Measurements from ENCODE around the gene USP5.

USP5 gene

DNA sequence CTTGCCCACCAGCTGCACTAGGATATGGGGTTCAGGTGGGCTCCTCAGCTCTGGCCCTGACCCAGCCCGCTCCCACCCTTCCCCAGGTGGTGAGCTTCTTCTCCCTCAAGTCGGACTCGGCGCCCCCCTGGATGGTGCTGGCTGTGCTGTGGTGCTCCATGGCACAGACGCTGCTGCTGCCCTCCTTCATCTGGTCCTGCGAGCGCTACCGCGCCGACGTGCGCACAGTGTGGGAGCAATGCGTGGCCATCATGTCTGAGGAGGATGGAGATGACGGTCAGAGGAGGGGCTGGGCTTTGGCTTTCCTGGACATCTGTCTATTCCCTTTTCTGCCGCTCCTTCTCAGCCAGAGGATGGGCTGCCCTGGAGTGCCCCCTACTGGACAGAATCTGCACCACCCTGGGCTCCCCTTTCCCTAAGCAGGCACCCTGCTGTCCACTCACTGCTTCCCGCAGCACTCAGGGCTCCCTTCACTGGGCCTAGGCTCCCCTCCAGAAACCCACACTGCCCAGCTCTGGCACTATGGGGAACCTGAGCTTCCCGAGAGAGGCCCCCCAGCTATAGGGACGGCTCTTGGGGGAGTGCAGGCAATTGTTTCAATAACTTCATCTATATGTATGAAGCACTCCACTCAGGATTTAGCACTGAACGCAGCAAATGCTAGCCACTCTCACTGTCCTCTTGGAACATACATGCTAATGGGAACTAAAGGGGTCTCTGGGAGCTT lies 26.4 kb upstream of the USP5 start:
- TF ChIP-seq TAF1 (IDR thresholded peaks at IDR 0.05; ENCODE audit: low read depth, low read length) (no peak), POLR2A (IDR thresholded peaks at IDR 0.05; ENCODE audit: low read depth, low read length) (no peak), POU2F2 (IDR thresholded peaks at IDR 0.05; ENCODE audit: low read depth, low read length) (no peak), SPI1 (IDR thresholded peaks at IDR 0.05; ENCODE audit: low read depth, low read length) (no peak), PAX5 (IDR thresholded peaks at IDR 0.05; ENCODE audit: insufficient read depth, low read length, severe bottlenecking) (no peak), POLR2AphosphoS5 (IDR thresholded peaks at IDR 0.05; ENCODE audit: low read depth, low read length) (no peak)
- FAIRE-seq, result peak; percentile 80

DNA sequence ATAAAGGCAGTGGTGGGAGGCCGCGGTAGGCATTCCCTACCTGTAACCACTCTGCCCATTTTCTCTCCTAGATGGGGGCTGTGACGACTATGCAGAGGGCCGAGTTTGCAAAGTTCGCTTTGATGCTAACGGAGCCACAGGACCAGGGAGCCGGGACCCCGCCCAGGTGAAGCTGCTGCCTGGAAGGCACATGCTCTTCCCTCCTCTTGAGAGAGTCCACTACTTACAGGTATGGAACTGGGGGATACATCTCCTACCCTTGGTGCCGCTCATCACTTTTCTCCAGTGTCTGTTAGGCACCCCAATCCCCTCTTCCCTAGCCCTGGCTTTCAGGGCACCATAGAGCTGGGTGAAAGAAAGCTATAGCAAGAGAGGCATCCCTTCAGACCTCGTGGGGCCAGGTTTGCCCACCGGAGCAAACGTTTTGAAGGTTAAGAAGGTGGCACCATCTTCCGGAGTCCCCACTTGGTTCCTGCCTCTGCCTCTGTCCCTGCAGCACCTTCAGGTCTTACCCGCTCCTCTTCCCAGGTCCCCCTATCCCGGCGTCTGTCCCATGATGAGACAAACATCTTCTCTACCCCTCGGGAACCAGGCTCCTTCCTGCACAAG lies 25.7 kb upstream of the USP5 start:
- TF ChIP-seq POU2F2 (IDR thresholded peaks at IDR 0.05; ENCODE audit: low read depth, low read length) (no peak), POLR2A (IDR thresholded peaks at IDR 0.05; ENCODE audit: low read depth, low read length) (no peak), TAF1 (IDR thresholded peaks at IDR 0.05; ENCODE audit: low read depth, low read length) (no peak), PAX5 (IDR thresholded peaks at IDR 0.05; ENCODE audit: insufficient read depth, low read length, severe bottlenecking) (no peak), POLR2AphosphoS5 (IDR thresholded peaks at IDR 0.05; ENCODE audit: low read depth, low read length) (no peak), SPI1 (IDR thresholded peaks at IDR 0.05; ENCODE audit: low read depth, low read length) (no peak)
- no peak for FAIRE-seq

More for the DNA sequence above, 26.4 kb upstream of the USP5 start:
- DNase-seq (ENCODE audit: insufficient read length, low spot score), result peak; percentile 89

DNA sequence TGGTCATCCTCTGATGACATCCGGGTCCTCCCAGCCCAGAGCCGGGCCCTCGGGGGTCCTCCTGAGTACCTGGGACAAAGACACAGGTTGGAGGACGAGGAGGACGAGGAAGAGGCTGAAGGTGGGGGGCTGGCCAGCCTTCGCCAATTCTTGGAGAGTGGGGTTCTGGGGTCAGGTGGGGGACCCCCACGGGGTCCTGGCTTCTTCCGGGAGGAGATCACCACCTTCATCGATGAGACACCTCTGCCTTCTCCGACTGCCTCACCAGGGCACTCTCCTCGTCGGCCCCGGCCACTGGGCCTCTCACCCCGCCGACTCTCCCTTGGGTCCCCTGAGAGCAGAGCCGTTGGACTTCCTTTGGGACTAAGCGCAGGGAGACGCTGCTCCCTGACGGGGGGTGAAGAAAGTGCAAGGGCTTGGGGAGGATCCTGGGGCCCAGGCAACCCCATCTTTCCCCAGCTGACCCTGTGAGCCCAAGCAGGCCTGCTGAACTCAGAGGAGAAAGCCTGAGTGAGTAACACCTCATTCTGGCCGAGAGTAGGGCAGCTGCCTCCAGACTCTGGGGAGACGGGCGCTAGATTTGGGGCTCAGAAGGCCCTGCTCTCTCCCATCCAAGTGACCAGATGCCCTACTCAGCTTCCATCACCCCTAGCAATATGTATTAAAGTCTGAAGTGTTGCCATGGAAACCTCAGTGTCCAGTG lies 25.1 kb upstream of the USP5 start:
- FAIRE-seq (no peak), DNase-seq (ENCODE audit: insufficient read length, low spot score) (no peak)
- TF ChIP-seq TAF1 (IDR thresholded peaks at IDR 0.05; ENCODE audit: low read depth, low read length), result no peak
- no peak for TF ChIP-seq POLR2A (IDR thresholded peaks at IDR 0.05; ENCODE audit: low read depth, low read length)
- TF ChIP-seq SPI1 (IDR thresholded peaks at IDR 0.05; ENCODE audit: low read depth, low read length), result no peak
- no peak for TF ChIP-seq PAX5 (IDR thresholded peaks at IDR 0.05; ENCODE audit: insufficient read depth, low read length, severe bottlenecking)
- TF ChIP-seq POU2F2 (IDR thresholded peaks at IDR 0.05; ENCODE audit: low read depth, low read length), result no peak
- no peak for TF ChIP-seq POLR2AphosphoS5 (IDR thresholded peaks at IDR 0.05; ENCODE audit: low read depth, low read length)

More for the DNA sequence above, 25.7 kb upstream of the USP5 start:
- no peak for DNase-seq (ENCODE audit: insufficient read length, low spot score)

DNA sequence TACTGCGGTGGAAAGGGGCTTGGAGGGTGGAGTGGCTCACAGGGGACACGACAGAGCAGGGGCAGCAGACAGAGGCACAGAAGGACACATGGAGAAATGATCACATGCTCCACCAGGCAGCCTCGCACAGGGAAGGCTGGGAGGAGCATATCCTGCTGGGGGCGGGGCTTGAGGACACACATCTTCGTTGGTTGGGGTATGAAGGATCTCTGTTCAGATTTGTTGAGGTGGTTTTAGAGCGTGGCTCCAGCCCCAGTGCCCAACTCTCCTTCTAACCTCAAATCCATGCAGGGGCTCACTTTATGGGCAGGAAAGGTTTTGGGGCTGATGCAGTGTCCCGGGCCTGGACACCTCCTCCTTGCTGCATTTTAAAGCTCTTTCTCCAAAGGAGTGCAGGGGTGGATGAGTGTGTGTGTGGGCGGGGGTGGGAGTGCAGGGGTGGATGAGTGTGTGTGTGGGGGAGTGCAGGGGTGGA lies 24.5 kb upstream of the USP5 start:
- DNase-seq (ENCODE audit: insufficient read length, low spot score) (no peak), FAIRE-seq (peak; percentile 67)
- TF ChIP-seq POLR2AphosphoS5 (IDR thresholded peaks at IDR 0.05; ENCODE audit: low read depth, low read length) (no peak), POU2F2 (IDR thresholded peaks at IDR 0.05; ENCODE audit: low read depth, low read length) (no peak), SPI1 (IDR thresholded peaks at IDR 0.05; ENCODE audit: low read depth, low read length) (no peak), POLR2A (IDR thresholded peaks at IDR 0.05; ENCODE audit: low read depth, low read length) (no peak), PAX5 (IDR thresholded peaks at IDR 0.05; ENCODE audit: insufficient read depth, low read length, severe bottlenecking) (no peak), TAF1 (IDR thresholded peaks at IDR 0.05; ENCODE audit: low read depth, low read length) (no peak)

DNA sequence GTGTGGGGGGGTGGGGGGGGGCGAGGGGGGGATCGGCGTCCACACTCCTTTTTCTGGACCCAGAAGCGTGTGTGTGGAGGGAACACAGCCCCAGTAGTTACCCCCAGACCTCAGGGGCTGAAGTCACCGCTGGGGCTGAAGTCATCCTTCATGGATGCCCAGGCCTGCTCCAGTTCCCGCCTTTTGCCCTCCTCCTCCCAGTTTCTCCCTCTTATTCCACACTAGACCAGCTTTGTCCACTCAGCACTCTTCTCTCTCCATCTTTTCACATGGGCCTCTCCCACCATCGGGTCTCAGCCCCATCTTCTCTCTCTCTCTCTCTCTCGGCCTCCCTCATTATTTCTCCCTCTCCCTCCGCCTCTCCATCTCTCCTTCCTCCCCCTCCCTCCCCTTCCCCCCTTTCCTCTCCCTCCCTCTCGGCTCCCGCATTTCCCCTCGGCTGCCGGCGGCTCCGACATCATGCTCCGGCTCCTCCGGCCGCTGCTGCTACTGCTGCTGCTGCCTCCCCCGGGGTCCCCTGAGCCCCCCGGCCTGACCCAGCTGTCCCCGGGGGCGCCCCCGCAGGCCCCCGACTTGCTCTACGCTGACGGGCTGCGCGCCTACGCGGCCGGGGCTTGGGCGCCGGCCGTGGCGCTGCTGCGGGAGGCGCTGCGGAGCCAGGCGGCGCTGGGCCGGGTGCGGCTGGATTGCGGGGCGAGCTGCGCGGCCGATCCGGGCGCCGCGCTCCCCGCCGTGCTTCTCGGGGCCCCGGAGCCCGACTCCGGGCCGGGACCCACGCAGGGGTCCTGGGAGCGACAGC lies 23.8 kb upstream of the USP5 start, which contains the start of gene P3H3:
P3H3 (plus strand) TSS at position 426 of the 799 bp plus-strand sequence; CDS start at position 460, 34 bp downstream.
- no peak for FAIRE-seq
- TF ChIP-seq POLR2AphosphoS5 (IDR thresholded peaks at IDR 0.05; ENCODE audit: low read depth, low read length), result no peak
- no peak for TF ChIP-seq PAX5 (IDR thresholded peaks at IDR 0.05; ENCODE audit: insufficient read depth, low read length, severe bottlenecking)
- TF ChIP-seq POLR2A (IDR thresholded peaks at IDR 0.05; ENCODE audit: low read depth, low read length), result no peak
- no peak for TF ChIP-seq SPI1 (IDR thresholded peaks at IDR 0.05; ENCODE audit: low read depth, low read length)
- no peak for TF ChIP-seq TAF1 (IDR thresholded peaks at IDR 0.05; ENCODE audit: low read depth, low read length)
- no peak for TF ChIP-seq POU2F2 (IDR thresholded peaks at IDR 0.05; ENCODE audit: low read depth, low read length)

DNA sequence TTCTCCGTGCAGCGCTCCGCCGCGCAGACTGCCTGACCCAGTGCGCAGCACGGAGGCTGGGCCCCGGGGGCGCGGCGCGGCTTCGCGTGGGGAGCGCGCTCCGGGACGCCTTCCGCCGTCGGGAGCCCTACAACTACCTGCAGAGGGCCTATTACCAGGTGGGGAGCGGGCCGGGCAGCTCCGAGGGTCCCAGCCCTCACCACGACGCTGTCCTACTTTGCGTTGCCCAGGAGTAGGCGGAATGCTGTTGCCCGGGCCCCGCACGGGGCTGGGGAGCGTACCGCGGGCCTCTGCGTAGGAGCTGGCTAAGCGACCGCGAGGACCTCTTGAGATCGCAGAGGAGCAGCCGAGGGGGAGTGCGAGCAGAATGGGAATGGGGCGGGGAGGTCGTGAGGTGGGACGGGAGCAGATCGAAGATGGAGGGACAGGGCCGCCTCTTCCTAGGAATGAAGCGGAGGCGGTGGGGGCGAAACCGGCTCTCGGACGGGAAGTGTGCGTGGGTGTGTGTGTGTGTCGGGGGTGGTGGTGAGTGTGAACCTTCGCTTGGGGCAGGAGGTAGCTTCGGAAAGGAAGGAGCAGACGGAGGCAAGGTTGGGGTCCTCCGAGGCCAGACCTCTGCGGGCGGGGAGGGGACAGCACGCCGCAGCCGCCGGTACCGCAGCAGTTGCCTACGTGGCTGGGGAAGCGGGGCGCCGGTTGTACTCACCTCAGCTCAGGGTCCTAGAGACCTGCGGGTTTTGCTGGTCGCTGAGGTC lies 23.0 kb upstream of the USP5 start:
- DNase-seq (ENCODE audit: insufficient read length, low spot score), result no peak

More for the DNA sequence above, 23.8 kb upstream of the USP5 start, which contains the start of gene P3H3:
- no peak for DNase-seq (ENCODE audit: insufficient read length, low spot score)

DNA sequence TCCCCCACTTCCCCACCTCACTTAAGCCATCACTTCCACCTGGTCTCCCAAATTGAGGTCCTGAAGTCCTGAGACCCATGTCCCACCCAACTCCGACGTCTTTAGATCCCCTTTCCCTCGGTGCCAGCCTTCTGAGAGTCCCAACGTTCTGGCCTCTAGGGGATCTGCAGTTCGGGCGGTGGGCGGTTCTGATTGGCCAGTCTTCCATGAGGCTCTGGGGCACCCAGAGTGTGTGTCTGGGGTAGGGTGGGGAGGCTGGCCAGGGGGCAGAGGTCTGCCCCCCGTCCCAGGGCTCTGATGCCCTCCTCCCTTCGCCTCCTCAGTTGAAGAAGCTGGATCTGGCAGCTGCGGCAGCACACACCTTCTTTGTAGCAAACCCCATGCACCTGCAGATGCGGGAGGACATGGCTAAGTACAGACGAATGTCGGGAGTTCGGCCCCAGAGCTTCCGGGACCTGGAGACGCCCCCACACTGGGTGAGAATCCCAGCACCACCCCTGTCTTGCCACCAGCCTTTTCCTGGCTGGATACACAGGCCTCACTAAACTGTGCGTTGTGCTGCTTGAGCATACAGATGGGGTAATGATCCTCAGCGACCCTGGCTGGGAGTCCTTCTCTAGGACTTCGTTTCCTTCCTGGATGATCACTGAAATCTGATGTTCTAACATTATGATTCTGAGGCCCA lies 22.3 kb upstream of the USP5 start:
- FAIRE-seq, result no peak
- no peak for TF ChIP-seq POU2F2 (IDR thresholded peaks at IDR 0.05; ENCODE audit: low read depth, low read length)
- no peak for TF ChIP-seq SPI1 (IDR thresholded peaks at IDR 0.05; ENCODE audit: low read depth, low read length)
- TF ChIP-seq TAF1 (IDR thresholded peaks at IDR 0.05; ENCODE audit: low read depth, low read length), result no peak
- no peak for TF ChIP-seq POLR2A (IDR thresholded peaks at IDR 0.05; ENCODE audit: low read depth, low read length)
- TF ChIP-seq POLR2AphosphoS5 (IDR thresholded peaks at IDR 0.05; ENCODE audit: low read depth, low read length), result no peak
- no peak for TF ChIP-seq PAX5 (IDR thresholded peaks at IDR 0.05; ENCODE audit: insufficient read depth, low read length, severe bottlenecking)
- no peak for DNase-seq (ENCODE audit: insufficient read length, low spot score)

More for the DNA sequence above, 23.0 kb upstream of the USP5 start:
- TF ChIP-seq POU2F2 (IDR thresholded peaks at IDR 0.05; ENCODE audit: low read depth, low read length) (no peak), PAX5 (IDR thresholded peaks at IDR 0.05; ENCODE audit: insufficient read depth, low read length, severe bottlenecking) (no peak), SPI1 (IDR thresholded peaks at IDR 0.05; ENCODE audit: low read depth, low read length) (peak; percentile 26; the same call in 1 of the 2 replicates), TAF1 (IDR thresholded peaks at IDR 0.05; ENCODE audit: low read depth, low read length) (no peak)
- peak; percentile 78 for FAIRE-seq

Data from GM12891 (cell line).